ENCODE results near the gene MRPL58.

Gene MRPL58

DNA sequence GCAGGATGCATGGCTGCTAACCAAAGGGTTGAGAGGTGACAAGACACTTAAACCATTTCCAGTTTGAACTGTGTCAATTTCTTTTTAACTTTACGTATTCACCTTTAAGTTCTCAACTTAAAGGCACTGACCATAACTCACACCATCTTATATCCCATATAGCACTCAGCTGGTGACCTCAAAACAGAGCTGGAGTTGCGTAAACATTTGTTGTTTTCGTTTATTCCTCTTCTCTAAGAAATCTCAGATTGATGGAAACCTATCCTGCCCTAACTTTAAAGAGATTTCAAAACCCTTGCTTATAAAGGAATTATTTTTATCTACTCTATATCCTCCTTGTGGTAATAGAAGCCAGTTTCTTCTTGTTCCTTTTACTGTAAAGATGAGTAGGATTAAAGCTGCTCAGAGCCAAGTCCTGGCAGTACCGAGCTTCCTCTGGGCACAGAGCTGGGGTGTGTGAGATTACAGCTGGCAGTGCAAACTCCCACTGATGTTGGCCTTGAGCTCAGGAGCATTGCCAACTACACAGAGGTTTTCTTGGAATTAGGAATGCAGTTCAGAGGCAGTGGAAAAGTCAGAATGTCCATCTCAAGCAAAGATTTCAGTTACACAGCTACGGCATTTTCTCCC is 35.9 kb downstream of the MRPL58 start:
- DNase-seq (ENCODE audit: low spot score) = peak; percentile 51

DNA sequence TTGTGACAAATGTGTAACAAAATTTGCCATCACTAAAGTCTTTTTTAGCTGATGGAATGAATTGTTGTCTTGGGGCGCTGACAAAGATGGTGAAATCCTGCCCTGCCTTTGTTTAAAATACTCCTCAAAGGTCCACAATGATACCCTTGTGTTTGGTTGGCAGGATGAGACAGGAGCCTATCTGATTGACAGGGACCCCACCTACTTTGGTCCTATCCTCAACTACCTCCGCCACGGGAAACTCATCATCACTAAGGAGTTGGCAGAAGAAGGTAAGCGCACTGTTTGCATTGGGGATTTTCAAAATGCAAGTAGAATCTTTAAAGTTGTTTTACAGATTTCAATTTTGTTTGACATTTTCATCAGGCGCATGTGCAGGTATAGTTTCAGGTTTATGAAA is 36.6 kb downstream of the MRPL58 start:
- DNase-seq (ENCODE audit: low spot score) = no peak

DNA sequence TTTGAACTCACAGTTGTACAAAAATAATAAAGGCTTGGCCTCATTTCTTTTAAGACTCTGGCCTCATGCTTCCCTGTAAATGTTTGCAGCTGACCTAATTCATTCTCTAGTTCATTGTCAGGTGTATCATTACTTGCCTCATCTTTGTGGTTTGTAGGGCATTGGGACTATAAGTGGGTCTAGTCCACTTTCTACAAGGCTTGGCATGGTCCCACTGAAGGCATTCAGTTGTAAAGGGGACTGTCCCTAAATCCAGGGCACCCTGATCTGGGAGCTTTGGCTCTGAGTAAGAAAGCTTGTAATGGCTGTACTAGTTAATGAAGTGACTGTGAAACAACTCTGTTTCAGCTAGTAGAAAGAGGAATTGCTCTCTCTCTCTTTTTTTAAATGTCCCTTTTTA is 37.2 kb downstream of the MRPL58 start:
- DNase-seq (ENCODE audit: low spot score) = no peak

DNA sequence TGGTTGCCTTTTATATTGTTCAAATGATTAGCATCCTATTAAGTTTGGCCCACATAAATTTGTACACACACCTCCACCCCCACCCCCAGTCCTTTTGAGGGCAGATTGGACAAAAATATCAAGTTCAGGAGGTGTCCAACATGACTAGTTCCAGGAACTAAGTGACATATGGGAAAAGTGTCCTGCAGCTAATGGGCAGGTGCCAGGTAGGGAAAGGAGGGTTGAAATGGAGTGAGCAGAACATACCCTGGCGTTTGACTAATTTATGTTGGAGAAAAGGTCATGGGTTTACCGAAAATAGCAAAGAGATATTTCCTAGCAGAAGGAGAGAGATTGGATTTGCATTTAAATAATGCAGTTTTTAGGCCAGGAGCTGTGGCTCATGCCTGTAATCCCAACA is 39.5 kb downstream of the MRPL58 start:
- no peak for DNase-seq (ENCODE audit: low spot score)

DNA sequence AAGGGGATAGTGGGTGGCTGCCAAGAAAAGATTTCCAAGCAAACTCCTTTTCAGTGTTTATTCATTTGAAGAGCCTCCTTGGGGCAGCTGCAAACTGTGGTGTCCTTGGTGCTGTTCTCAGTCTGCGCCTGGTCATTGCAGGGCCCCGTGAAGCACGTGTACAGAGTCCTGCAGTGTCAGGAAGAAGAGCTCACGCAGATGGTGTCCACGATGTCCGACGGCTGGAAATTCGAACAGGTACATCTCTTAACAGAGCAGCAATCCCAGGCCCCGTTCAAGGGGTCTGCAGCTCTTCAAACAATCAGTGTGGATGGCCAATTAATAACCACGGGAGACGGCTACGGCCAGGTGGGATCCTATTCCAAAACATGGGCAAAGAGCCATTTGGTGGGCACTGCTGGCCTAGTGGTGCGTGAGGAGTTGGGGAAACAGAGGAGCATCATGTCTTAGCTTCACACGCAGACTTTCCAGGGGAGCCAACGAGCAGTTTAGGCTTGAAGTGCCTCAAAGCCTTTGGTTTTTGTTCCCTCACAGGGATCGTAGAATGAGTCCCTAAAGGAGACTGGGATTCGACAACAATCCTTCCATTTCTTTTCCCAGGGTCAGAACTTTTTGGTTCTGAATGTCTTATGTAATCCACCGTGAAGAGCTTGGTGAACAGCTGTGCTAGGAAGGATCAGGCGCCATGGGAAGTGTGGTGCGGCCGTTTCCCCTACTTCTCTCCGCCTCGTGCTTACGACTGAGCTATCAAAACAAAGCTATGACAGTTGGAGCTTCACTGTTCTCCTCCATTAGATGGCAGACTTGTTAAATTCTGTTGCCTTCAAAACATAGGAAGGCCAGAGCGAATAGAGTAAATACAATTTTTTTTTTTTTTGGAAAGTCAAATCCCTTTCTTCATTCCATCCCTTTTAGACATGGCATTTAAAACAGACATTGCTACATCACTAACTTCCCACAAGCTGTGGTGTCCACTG is 47.2 kb downstream of the MRPL58 start:
- peak; percentile 82 for DNase-seq (ENCODE audit: low spot score)

DNA sequence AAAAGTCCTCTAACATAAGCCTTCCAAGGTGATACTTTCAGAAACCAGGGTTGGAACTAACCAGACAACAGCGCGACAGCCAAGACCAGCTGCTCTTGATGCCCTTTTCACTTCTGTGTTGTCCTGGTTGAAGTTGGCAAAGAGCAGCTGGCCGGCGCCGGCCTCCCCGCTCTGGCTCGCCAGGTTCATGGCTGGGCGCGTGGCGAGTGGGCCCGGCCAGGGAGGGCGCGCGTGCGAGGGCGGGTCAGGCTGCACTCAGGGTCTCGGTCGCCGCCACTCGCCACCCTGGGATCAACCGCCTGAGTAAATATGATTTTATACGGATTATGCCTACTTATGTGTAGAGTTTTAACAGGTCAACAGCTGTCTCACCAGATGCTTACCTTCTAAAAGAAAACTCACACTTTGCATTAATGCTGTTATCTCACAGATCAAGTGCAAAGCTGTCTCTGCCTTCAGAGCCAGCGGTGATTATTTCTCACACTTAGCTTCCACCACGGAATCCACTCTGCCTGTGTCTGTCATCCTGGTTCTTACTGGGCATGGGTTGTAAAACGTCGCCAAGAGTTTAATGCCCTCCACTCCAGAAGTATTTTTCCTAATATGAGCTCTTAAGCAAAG is 48.1 kb downstream of the MRPL58 start:
- no peak for DNase-seq (ENCODE audit: low spot score)

DNA sequence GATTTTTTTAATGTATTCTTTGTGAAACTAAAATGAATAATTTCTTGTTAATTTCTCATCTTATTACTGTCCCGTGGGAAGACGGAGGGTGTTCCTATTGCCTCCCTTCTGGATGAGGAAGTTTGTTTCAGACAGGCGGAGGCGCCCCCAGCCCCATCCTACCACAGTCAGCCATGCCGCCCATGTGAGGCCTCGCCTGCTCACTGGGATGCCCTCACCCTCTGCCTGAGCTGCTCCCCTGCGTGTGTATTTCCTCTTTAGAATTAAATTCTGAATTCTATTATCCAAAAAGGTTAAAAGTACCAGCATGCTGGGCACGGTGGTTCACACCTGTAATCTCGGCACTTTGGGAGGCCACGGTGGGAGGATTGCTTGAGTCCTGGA is 48.6 kb downstream of the MRPL58 start:
- DNase-seq (ENCODE audit: low spot score) = no peak

DNA sequence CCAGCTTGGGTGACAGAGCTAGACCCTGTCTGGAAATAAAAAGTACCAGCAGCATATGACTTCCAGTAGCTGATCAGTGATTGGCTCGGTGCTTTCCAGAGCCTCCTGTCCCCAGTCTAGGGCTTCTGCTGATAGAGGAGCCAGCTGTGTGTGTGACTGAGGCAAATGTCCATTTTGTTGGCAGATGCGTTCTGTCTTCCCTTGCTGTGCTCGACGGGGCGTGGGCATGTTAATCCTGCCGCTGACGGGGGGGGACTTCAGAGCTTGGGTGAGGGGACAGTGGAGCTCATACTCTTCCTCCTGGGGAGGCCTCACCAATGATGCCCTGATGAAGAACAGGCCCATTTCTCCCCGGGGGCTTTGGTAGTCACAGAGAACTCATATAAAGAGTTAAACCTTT is 49.1 kb downstream of the MRPL58 start:
- DNase-seq (ENCODE audit: low spot score) = no peak

DNA sequence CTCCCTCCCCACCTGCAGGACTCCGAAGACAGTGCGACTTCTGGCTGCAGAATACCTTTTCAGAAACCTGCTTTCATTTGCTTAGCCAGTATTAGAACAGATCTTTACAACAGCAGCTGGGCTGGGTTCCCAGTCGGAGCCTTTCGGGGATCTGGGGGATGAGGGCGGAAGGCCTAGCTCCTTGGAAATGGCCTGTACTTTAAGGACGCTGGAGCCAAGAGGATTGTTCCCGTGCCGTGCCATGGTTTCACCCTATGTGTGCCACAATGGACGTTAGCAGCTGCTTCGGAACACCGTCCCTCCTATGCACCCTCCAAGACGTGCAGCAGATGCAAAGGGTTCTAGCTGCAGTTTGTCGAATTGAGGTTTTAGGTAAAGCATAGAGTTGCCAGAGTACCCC is 50.7 kb downstream of the MRPL58 start:
- no peak for DNase-seq (ENCODE audit: low spot score)

DNA sequence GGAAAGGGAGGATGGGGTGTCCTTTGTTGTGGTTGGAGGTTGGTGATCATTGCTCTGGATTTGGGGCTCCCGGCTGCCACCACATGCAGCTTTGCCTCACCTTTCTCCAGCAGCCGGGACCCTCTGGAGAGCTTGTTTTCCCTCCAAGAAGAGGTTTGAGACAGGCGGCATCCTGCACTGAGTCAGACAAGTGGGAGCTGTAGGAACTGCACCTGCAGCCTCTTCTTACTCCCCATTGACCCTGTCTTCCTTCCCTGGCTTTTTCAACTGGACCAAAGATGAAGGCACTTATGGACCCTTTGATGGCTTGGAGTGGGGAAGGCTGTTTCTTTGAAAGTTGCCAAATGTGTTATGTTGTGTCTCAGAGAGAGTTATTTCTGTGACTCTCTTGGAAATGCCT is 51.2 kb downstream of the MRPL58 start:
- DNase-seq (ENCODE audit: low spot score) = no peak

DNA sequence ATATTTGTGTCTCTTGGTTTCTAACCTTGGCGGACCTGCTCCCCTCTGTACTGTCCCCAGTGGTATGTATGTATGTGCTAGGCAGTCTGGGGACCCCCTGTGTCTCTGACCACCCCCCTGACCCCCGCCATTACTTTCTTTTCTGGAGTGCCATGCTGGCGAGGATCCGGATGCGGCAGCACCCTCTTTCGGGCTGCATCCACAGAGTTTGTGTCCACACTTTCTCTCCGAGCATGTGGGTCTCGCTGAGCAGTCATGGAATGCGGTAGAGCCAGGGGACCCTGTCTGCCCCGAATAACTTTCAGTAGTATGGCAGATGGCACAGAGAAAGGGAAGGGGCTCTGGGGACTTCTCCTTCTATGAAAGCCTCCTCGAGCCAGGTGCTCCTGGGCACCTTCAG is 51.6 kb downstream of the MRPL58 start:
- no peak for DNase-seq (ENCODE audit: low spot score)

DNA sequence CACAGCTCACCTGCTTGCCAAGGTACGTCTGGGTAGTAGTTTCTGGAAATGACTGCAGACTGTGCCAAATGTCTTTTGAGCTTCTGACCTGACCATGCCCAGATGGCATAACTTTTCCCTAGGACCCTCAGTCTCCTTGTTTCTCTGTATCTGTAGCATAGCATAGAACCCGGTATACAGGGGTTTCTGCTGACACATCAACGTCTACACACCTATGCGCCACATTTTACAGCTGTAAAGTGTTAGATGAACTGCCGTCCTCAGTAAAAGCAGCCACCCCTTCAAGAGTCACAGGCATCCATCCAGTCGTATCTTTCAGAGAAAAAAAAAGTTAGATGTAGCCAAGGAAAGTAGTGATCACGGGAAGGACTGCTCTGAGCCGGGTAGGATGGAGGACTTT is 52.0 kb downstream of the MRPL58 start:
- DNase-seq (ENCODE audit: low spot score) = no peak

DNA sequence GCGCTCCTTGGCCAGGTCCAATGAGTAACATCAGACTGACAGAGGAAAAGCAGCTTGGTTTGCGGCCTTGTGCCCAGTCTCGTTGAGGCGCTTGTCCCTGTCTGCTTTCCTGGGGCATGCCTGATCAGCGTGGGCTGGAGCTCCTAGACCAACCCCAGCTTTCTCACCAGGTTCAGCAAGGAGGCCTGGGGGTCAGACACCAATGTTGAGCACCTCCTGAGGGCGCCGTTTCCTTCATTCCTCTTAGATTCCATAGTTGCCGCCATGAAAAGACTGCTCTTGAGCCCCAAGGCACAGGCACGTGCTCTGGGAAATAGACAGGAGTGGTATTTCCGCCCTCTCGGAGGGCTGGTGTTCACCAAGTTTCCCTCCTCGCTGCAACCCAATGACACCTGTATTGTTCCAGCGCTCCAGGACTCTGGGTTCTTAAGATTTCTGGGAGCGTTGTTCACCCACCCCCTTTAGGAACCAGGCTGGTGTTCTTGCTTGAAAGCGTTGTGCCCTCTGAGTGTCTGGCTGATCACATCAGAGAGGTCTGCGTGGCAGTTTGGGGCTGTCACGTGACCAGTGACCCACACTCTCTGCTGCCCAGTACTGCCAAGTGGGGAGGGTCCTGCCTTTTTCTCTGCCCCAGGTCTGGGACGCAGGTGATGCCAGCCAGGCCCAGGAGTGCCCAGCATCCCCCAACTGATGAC is 52.5 kb downstream of the MRPL58 start:
- DNase-seq (ENCODE audit: low spot score) = no peak

DNA sequence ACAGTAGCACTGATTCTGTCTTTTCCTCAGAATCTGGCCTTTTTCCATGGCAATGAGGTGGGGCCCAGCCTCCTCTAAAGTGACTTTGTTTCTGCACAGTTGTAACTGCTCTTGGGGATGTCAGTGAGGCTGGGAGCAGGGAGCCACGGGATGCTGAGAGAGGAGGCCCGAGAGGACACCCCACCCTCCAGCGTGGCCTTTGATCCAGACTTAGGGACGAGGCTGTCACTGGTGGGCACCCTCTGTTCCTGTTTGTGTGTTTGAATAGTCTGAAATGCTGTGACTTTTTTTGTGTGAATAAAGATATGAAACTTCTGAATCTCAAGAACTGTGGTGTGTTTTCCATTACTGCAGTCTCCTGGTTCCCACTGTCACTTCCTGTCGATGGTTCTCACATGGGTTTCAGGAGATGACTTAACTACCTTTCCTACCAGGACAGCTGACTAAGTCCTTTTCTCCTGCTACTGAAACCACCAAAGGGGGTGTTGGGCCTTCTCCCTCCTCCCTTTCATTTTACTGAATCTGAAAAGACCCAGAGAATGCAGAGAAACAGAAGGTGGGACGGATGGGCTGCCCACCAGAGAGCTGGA is 53.2 kb downstream of the MRPL58 start:
- no peak for DNase-seq (ENCODE audit: low spot score)

DNA sequence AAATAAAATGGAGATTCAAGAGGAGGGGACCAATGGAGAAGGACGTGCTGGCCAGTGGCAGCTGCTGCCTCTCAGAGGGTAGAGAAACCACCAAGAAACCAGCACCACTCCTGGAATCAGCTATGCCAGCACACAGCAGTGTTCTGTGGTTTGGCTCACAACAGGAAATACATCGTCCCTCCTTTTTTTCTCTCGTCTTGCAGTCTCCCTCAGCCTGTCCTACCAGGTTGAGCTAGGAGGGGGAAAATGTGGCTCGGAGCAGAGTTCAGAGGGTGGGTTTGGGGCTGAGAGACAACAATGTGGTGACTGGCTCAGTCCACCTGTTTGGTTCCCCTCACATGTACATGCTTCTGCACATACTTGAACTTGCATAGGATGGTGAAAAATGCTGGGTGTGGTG is 55.4 kb downstream of the MRPL58 start:
- no peak for DNase-seq (ENCODE audit: low spot score)

DNA sequence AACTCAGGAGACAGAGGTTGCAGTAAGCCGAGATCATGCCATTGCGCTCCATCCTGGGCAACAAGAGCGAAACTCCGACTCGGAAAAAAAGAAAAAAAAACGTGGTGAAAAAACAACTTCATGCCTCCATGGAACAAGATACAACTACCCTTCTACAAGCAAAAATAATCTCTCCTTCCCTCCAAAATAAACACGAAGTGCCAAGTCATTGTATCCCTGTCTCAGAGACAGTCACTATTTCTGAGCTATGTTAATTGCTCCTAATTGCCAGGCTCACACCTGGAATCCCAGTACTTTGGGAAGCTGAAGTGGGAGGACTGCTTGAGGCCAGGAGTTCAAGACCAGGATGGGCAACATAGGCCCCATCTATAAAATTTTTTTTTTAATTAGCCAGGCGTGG is 56.3 kb downstream of the MRPL58 start:
- DNase-seq (ENCODE audit: low spot score) = no peak

DNA sequence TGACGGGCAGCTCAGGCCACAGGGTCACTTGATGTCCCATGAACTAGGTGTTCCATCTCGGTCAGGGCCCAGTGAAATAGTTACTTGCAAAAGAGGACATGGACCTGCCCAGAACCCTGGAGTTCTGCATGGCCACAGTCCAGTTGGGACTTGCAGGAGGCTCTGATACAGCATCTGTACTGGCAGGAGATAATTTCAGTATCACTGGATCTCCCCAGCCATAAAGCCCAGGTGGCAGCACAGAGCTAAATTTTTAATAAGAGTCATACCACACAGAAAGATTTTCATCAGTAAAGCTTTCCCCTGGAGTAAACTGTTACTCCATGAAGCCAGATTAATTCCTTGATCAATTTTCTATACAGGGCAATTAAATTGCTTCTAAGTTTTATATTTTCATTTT is 57.3 kb downstream of the MRPL58 start:
- peak; percentile 63 for DNase-seq (ENCODE audit: low spot score)
